K562 (cell line): ENCODE data around the gene F12. TPM values are rescaled to one million over a fixed set of nuclear protein-coding genes. Genes with fewer than 3 reads are reported as not detected.

ENCODE experiments used
- ATAC-seq: fragments of 200-7000 bp; cut with Tn5 transposase; 3 replicates; pipeline ENCODE4 v1.9.1; 2020; ENCODE audit warnings: moderate library complexity
- BruUV-seq: library from RNA; stranded (reverse); fragments of 400-500 nt; replicated peaks from 2 replicates; lab custom pipeline; 2021; lab: Mats Ljungman, UMichigan
- CTCF ChIA-PET: fragments of 300-600 bp; formaldehyde crosslinking; extraction: SDS; loops from one replicate; lab custom pipeline; 2021; ENCODE audit warnings: low intra/inter-chr PET ratio; lab: Yijun Ruan, JAX
- POLR2A ChIA-PET: fragments of 300-600, 350-650 bp; sonication (Branson Sonifier 250); formaldehyde crosslinking; extraction: SDS; loops from one replicate; lab custom pipeline; 2021; ENCODE audit warnings: antibody characterized with exemption, inconsistent platforms; lab: Yijun Ruan, JAX
- DNase-seq, 4 experiments: peaks; one replicate each; pipeline versions ENCODE4 v3.0.0 to v3.0.0-alpha.2; 2011 to 2018; ENCODE audit warnings: low spot score in 3 of 4, mixed read lengths in 3 of 4; ENCODE audit errors: extremely low read depth in 1 of 4
- FAIRE-seq: peaks from 2 replicates; lab custom pipeline; 2011; peaks lifted over from hg19 to GRCh38; lab: Jason Lieb, UNC
- H2AFZ ChIP-seq: 2 replicates; pipeline ENCODE4 v1.6.0; 2011; ENCODE audit warnings: low read depth, low read length, control low read depth, inconsistent platforms
- H3K27ac ChIP-seq: fragments of 200-600 bp; 3 replicates; pipeline ENCODE4 v1.8.0; 2011; ENCODE audit warnings: low read depth, mild to moderate bottlenecking, control low read depth, inconsistent platforms, low read length, moderate library complexity, mixed read lengths; ENCODE audit errors: extremely low read depth
- H3K27me3 ChIP-seq, 2 experiments: fragments of 300-600 bp in 1 of 2; 2 replicates in 1 of 2; 3 replicates in 1 of 2; pipeline versions ENCODE4 v1.6.0 to v1.8.0; 2011; ENCODE audit warnings: inconsistent platforms in 2 of 2, low read length in 2 of 2, mild to moderate bottlenecking in 1 of 2, mixed read lengths in 1 of 2, moderate library complexity in 1 of 2; ENCODE audit not compliant: control insufficient read depth in 2 of 2, insufficient read depth in 2 of 2
- H3K36me3 ChIP-seq: fragments of 300-600 bp; 3 replicates; pipeline ENCODE4 v1.8.0; 2011; ENCODE audit warnings: mild to moderate bottlenecking, low read length, inconsistent platforms; ENCODE audit not compliant: control insufficient read depth, insufficient read depth
- H3K4me1 ChIP-seq, 2 experiments: fragments of 200-600 bp in 1 of 2; replicated peaks in 1 of 2; 2 replicates in 1 of 2; 3 replicates in 1 of 2; pipeline versions ENCODE4 v1.5.1 to v1.8.0; 2011; ENCODE audit warnings: inconsistent platforms in 2 of 2, low read length in 2 of 2, mild to moderate bottlenecking in 1 of 2, mixed read lengths in 1 of 2, moderate library complexity in 1 of 2; ENCODE audit not compliant: control insufficient read depth in 2 of 2, insufficient read depth in 2 of 2
- H3K4me2 ChIP-seq: 2 replicates; pipeline ENCODE4 v1.6.1; 2011; ENCODE audit warnings: low read length, control low read depth, inconsistent platforms, mixed read lengths; ENCODE audit not compliant: insufficient read depth
- H3K4me3 ChIP-seq: fragments of 200-600 bp; sonication (generic), shearing (Covaris generic); 2 replicates; pipeline ENCODE4 v1.5.1; 2016; ENCODE audit warnings: control low read depth, inconsistent platforms
- H3K79me2 ChIP-seq: fragments of 200-600 bp; 3 replicates; pipeline ENCODE4 v1.8.0; 2011; ENCODE audit warnings: low read length, inconsistent platforms; ENCODE audit not compliant: control insufficient read depth, insufficient read depth
- H3K9ac ChIP-seq, 2 experiments: 2 replicates each; pipeline versions ENCODE4 v1.6.0 to v1.6.1; 2011; ENCODE audit warnings: low read depth in 2 of 2, low read length in 2 of 2, control low read depth in 1 of 2, inconsistent platforms in 1 of 2, mild to moderate bottlenecking in 1 of 2, mixed read lengths in 1 of 2; ENCODE audit not compliant: insufficient read depth in 1 of 2
- H3K9me1 ChIP-seq: one replicate; pipeline ENCODE4 v1.6.0; 2011; ENCODE audit warnings: inconsistent platforms, mild to moderate bottlenecking, low read length, moderate library complexity; ENCODE audit not compliant: control insufficient read depth, insufficient read depth
- H3K9me3 ChIP-seq: replicated peaks from 2 replicates; pipeline ENCODE4 v1.5.1; 2011; ENCODE audit warnings: low read depth, low read length, inconsistent platforms; ENCODE audit not compliant: control insufficient read depth, insufficient read depth
- H4K20me1 ChIP-seq: replicated peaks from 2 replicates; pipeline ENCODE4 v1.6.1; 2011; ENCODE audit warnings: low read length, inconsistent platforms, mixed read lengths; ENCODE audit not compliant: control insufficient read depth, insufficient read depth
- CHD1 ChIP-seq: fragments of 200-600 bp; sonication (generic); IDR thresholded peaks from one replicate; pipeline ENCODE4 v1.6.1; 2012; ENCODE audit warnings: mild to moderate bottlenecking, moderate library complexity, low read length, inconsistent platforms
- HDAC8 ChIP-seq: fragments of 450-650 bp; IDR thresholded peaks from 2 replicates; pipeline ENCODE4 v1.6.1; 2016; ENCODE audit warnings: mild to moderate bottlenecking, missing genetic modification characterization, moderate library complexity, missing compliant biosample characterization
- NRF1 ChIP-seq, 2 experiments: fragments of 450-650 bp; IDR thresholded peaks in 1 of 2; conservative IDR thresholded peaks in 1 of 2; 2 replicates each; pipeline ENCODE4 v1.6.1; 2014; ENCODE audit warnings: mild to moderate bottlenecking in 2 of 2
- RUNX1 ChIP-seq: sonication (generic); IDR thresholded peaks from 2 replicates; pipeline ENCODE4 v1.6.1; 2016; ENCODE audit warnings: antibody characterized with exemption, low read depth
- ZBTB7A ChIP-seq: IDR thresholded peaks from 2 replicates; pipeline ENCODE4 v1.6.1; 2011; ENCODE audit warnings: low read depth, mild to moderate bottlenecking, low read length, moderate library complexity, borderline replicate concordance; ENCODE audit not compliant: control insufficient read depth
- ZNF316 ChIP-seq: fragments of 450-650 bp; IDR thresholded peaks from 2 replicates; pipeline ENCODE4 v1.6.1; 2016
- ZNF551 ChIP-seq: fragments of 250-450 bp; sonication (Bioruptor Pico); IDR thresholded peaks from 2 replicates; pipeline ENCODE4 v1.5.0; 2021; ENCODE audit warnings: mild to moderate bottlenecking, moderate library complexity
- WGBS: fragments of 100-300 bp; shearing (Covaris generic); methylation state at CpG from one replicate; pipeline ENCODE4 v1.1.6; 2016; ENCODE audit warnings: low coverage, mixed read lengths; ENCODE audit not compliant: insufficient coverage; ENCODE audit errors: missing lambda C conversion rate; 5-methylcytosine and 5-hydroxymethylcytosine counted together
- in situ Hi-C: fragments of 300-500 bp; cut with MboI; formaldehyde crosslinking; loops from 4 replicates; pipeline ENCODE4 v1.15.0; 2018; ENCODE audit warnings: inconsistent platforms, mixed read lengths
- intact Hi-C: fragments of 100-400 bp; cut with micrococcal nuclease; formaldehyde crosslinking; loops from 2 replicates; pipeline ENCODE4 v1.14.2; 2022
- polyA plus RNA-seq, 8 experiments: library from polyadenylated mRNA; depleted of rRNA in 4 of 8; stranded (reverse) in 5 of 8; unstranded in 3 of 8; fragments of >200 nt; fragmentation: Nextera tagmentation in 2 of 8; fragmentation: Illumina TruSeq in 1 of 8; extraction: Ambion mirVana in 2 of 8; extraction: Trizol in 1 of 8; gene quantifications; 2 replicates each; pipeline versions ENCODE4 v1.2.1 to v1.2.3, GENCODE V29; 2011 to 2014; ENCODE audit warnings: inconsistent platforms in 1 of 8, missing spikeins in 1 of 8
- total RNA-seq, 7 experiments: library from RNA; depleted of rRNA in 6 of 7; stranded (reverse); fragments of >200 nt in 6 of 7; fragmentation: Illumina TruSeq in 2 of 7; extraction: Trizol in 2 of 7; gene quantifications; 2 replicates each; pipeline versions ENCODE4 v1.2.1 to v1.2.3, GENCODE V29; 2011 to 2021; ENCODE audit warnings: low replicate concordance in 1 of 7
- TF ChIP-seq, protein P1 (sequence below): sonication (generic); formaldehyde crosslinking; IDR thresholded peaks from 2 replicates; pipeline ENCODE4 v1.8.1; 2023; ENCODE audit warnings: mild to moderate bottlenecking, missing genetic modification reagents
- TF ChIP-seq, protein P2 (sequence below), 2 experiments: fragments of 450-650 bp in 1 of 2; sonication (generic) in 1 of 2; formaldehyde crosslinking in 1 of 2; IDR thresholded peaks in 1 of 2; conservative IDR thresholded peaks in 1 of 2; 2 replicates each; pipeline versions ENCODE4 v1.6.1 to v1.8.1; 2016 to 2023; ENCODE audit warnings: mild to moderate bottlenecking in 2 of 2, moderate library complexity in 2 of 2, inconsistent platforms in 1 of 2, missing genetic modification reagents in 1 of 2
- TF ChIP-seq, protein P3 (sequence below): IDR thresholded peaks from 2 replicates; pipeline ENCODE4 v1.6.1; 2011; ENCODE audit warnings: borderline replicate concordance, low read depth, mild to moderate bottlenecking, moderate library complexity, low read length; ENCODE audit not compliant: insufficient read depth, poor library complexity, severe bottlenecking
- TF ChIP-seq, protein P4 (sequence below): fragments of 250-450 bp; sonication (Bioruptor Pico); IDR thresholded peaks from 2 replicates; pipeline ENCODE4 v1.8.0; 2022; ENCODE audit warnings: moderate library complexity, mild to moderate bottlenecking, inconsistent platforms

F12 gene
- total and polyA plus RNA-seq, 9 of the 15 experiments (the other 6 are each of a cell fraction or from before 2014, with no cell fraction given) = 0.59 to 18.3 (median 3.6) TPM

DNA sequence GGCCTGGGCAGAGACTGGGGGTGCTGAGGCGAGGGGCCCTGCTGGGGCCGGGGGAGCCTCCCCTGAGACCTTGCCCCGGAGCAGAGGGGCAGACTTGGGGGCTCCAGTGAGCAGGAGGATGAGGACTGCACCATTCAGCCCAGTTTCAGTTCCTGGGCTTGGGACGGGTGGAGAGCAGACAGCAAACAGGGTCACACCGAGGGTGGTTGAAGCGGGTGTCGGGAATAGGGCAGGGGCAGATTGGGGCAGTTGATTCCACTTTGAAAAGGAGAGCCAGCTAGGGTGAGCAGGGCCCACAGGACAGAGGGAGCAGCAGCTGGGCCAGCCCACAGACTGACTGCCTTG, 21.6 kb upstream of the F12 start:
- intact Hi-C loops = no loop called here
- ATAC-seq = no peak
- Histone ChIP-seq H3K9me3 (no peaks in the 10 kb centered on the region), H3K4me2 (no peak overlapping the region), H3K9me1 (no peaks in the 10 kb centered on the region), H3K27me3 (no peaks in the 10 kb centered on the region), H3K4me1 (peaks cover 22 to 64% of the 10 kb centered on the region in 2 experiments), H3K9ac (peak overlapping the region in 1 of 2 experiments; percentile 60; a peak in 2 of 4 replicates), H3K4me3 (no peak overlapping the region), H3K36me3 (peaks cover 87% of the 10 kb centered on the region; the same call in 2 of the 3 replicates), H4K20me1 (peaks cover 22% of the 10 kb centered on the region; the same call in 1 of the 2 replicates), H3K79me2 (peaks cover 50% of the 10 kb centered on the region), H3K27ac (no peak overlapping the region), H2AFZ (no peak overlapping the region)
- in situ Hi-C loops = no loop called here
- TF ChIP-seq ZNF551 (no peak), NRF1 (conservative IDR thresholded peaks at IDR 0.05 in 1 of 2, IDR thresholded peaks at IDR 0.05 in 1 of 2) (no peak), HDAC8 (no peak), ZBTB7A (no peak), CHD1 (no peak), ZNF316 (no peak), RUNX1 (no peak)
- TF ChIP-seq, protein P1, sequence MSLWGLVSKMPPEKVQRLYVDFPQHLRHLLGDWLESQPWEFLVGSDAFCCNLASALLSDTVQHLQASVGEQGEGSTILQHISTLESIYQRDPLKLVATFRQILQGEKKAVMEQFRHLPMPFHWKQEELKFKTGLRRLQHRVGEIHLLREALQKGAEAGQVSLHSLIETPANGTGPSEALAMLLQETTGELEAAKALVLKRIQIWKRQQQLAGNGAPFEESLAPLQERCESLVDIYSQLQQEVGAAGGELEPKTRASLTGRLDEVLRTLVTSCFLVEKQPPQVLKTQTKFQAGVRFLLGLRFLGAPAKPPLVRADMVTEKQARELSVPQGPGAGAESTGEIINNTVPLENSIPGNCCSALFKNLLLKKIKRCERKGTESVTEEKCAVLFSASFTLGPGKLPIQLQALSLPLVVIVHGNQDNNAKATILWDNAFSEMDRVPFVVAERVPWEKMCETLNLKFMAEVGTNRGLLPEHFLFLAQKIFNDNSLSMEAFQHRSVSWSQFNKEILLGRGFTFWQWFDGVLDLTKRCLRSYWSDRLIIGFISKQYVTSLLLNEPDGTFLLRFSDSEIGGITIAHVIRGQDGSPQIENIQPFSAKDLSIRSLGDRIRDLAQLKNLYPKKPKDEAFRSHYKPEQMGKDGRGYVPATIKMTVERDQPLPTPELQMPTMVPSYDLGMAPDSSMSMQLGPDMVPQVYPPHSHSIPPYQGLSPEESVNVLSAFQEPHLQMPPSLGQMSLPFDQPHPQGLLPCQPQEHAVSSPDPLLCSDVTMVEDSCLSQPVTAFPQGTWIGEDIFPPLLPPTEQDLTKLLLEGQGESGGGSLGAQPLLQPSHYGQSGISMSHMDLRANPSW (CRISPR knock-in tag) = no peak
- TF ChIP-seq, protein P2, sequence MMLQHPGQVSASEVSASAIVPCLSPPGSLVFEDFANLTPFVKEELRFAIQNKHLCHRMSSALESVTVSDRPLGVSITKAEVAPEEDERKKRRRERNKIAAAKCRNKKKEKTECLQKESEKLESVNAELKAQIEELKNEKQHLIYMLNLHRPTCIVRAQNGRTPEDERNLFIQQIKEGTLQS (IDR thresholded peaks at IDR 0.05) = no peak
- TF ChIP-seq, protein P2 (CRISPR knock-in tag; conservative IDR thresholded peaks at IDR 0.05) = no peak
- TF ChIP-seq, protein P3, sequence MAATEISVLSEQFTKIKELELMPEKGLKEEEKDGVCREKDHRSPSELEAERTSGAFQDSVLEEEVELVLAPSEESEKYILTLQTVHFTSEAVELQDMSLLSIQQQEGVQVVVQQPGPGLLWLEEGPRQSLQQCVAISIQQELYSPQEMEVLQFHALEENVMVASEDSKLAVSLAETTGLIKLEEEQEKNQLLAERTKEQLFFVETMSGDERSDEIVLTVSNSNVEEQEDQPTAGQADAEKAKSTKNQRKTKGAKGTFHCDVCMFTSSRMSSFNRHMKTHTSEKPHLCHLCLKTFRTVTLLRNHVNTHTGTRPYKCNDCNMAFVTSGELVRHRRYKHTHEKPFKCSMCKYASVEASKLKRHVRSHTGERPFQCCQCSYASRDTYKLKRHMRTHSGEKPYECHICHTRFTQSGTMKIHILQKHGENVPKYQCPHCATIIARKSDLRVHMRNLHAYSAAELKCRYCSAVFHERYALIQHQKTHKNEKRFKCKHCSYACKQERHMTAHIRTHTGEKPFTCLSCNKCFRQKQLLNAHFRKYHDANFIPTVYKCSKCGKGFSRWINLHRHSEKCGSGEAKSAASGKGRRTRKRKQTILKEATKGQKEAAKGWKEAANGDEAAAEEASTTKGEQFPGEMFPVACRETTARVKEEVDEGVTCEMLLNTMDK = no peak
- TF ChIP-seq, protein P4, sequence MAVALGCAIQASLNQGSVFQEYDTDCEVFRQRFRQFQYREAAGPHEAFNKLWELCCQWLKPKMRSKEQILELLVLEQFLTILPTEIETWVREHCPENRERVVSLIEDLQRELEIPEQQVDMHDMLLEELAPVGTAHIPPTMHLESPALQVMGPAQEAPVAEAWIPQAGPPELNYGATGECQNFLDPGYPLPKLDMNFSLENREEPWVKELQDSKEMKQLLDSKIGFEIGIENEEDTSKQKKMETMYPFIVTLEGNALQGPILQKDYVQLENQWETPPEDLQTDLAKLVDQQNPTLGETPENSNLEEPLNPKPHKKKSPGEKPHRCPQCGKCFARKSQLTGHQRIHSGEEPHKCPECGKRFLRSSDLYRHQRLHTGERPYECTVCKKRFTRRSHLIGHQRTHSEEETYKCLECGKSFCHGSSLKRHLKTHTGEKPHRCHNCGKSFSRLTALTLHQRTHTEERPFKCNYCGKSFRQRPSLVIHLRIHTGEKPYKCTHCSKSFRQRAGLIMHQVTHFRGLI (CRISPR knock-in tag) = no peak
- ChIA-PET POLR2A (interaction anchor here (10.8 kb wide), 1 partner anchor 14 kb away, joined by 210 read pairs; the partner anchor contains the start of gene PRR7), CTCF (no interaction called here)
- BruUV-seq = no TSS peak
- no peak for FAIRE-seq
- 90% methylated on average over 6 of the region's 7 CpGs for WGBS
- no peak for DNase-seq
